IMR-90 (cell line): ENCODE measurements around the gene DCC. TPM values are rescaled to one million over a fixed set of nuclear protein-coding genes. Genes with fewer than 3 reads are reported as not detected.

Source experiments
- ATAC-seq: fragments of 200-7000 bp; cut with Tn5 transposase; 2 replicates; pipeline ENCODE4 v1.9.1; 2020; ENCODE audit warnings: low read depth, mild to moderate bottlenecking, moderate library complexity
- BruUV-seq: library from RNA; stranded (reverse); fragments of 400-500 nt; replicated peaks from 2 replicates; lab custom pipeline; 2021; lab: Mats Ljungman, UMichigan
- CTCF ChIA-PET: fragments of 300-600 bp; formaldehyde crosslinking; extraction: SDS; loops from one replicate; lab custom pipeline; 2021; ENCODE audit warnings: antibody characterized with exemption; lab: Yijun Ruan, JAX
- POLR2A ChIA-PET: fragments of 300-600 bp; sonication (Branson Sonifier 250); formaldehyde crosslinking; loops from one replicate; lab custom pipeline; 2022; ENCODE audit warnings: antibody characterized with exemption; ENCODE audit not compliant: unreplicated experiment; lab: Charles Lee
- DNase-seq: peaks from one replicate; pipeline ENCODE4 v3.0.0; 2013
- H2AFZ ChIP-seq: replicated peaks from 2 replicates; pipeline ENCODE3; 2013; ENCODE audit warnings: low read length, mild to moderate bottlenecking; ENCODE audit not compliant: poor library complexity
- H2AK5ac ChIP-seq: 2 replicates; pipeline ENCODE4 v1.6.1; 2013; ENCODE audit warnings: low read depth, low read length, inconsistent platforms
- H2AK9ac ChIP-seq: replicated peaks from 2 replicates; pipeline ENCODE3; 2013; ENCODE audit warnings: mild to moderate bottlenecking, low read depth, low read length, moderate library complexity; ENCODE audit not compliant: poor library complexity
- H2BK120ac ChIP-seq: 2 replicates; pipeline ENCODE4 v1.6.1; 2013; ENCODE audit warnings: low read depth, low read length, inconsistent platforms
- H2BK15ac ChIP-seq: 3 replicates; pipeline ENCODE4 v1.6.1; 2013; ENCODE audit warnings: low read depth, low read length, inconsistent platforms
- H2BK20ac ChIP-seq: 2 replicates; pipeline ENCODE4 v1.6.1; 2013; ENCODE audit warnings: low read depth, mild to moderate bottlenecking, inconsistent platforms, low read length, moderate library complexity
- H2BK5ac ChIP-seq: 2 replicates; pipeline ENCODE4 v1.6.1; 2013; ENCODE audit warnings: mild to moderate bottlenecking, low read depth, low read length, inconsistent platforms; ENCODE audit not compliant: poor library complexity, severe bottlenecking
- H3K14ac ChIP-seq: replicated peaks from 2 replicates; pipeline ENCODE4 v1.6.1; 2013; ENCODE audit warnings: low read depth, low read length, inconsistent platforms
- H3K18ac ChIP-seq: 2 replicates; pipeline ENCODE4 v1.6.1; 2013; ENCODE audit warnings: low read depth, low read length, control low read depth
- H3K23ac ChIP-seq: 2 replicates; pipeline ENCODE4 v1.6.1; 2013; ENCODE audit warnings: low read depth, low read length, inconsistent platforms
- H3K27ac ChIP-seq: 2 replicates; pipeline ENCODE4 v1.5.1; 2013; ENCODE audit warnings: mild to moderate bottlenecking, control low read depth, low read length; ENCODE audit not compliant: insufficient read depth
- H3K27me3 ChIP-seq: 2 replicates; pipeline ENCODE4 v1.6.1; 2013; ENCODE audit warnings: low read length; ENCODE audit not compliant: control insufficient read depth, insufficient read depth
- H3K36me3 ChIP-seq: 2 replicates; pipeline ENCODE4 v1.6.1; 2013; ENCODE audit warnings: low read length, mixed read lengths; ENCODE audit not compliant: control insufficient read depth, insufficient read depth
- H3K4ac ChIP-seq: 2 replicates; pipeline ENCODE4 v1.6.1; 2013; ENCODE audit warnings: low read depth, low read length, inconsistent platforms
- H3K4me1 ChIP-seq: 2 replicates; pipeline ENCODE4 v1.6.1; 2013; ENCODE audit warnings: low read length, mixed read lengths; ENCODE audit not compliant: control insufficient read depth, insufficient read depth
- H3K4me2 ChIP-seq: 2 replicates; pipeline ENCODE4 v1.6.1; 2013; ENCODE audit warnings: low read depth, mild to moderate bottlenecking, control low read depth, low read length, moderate library complexity
- H3K4me3 ChIP-seq: 2 replicates; pipeline ENCODE4 v1.5.1; 2013; ENCODE audit warnings: low read depth, mild to moderate bottlenecking, control low read depth, low read length, moderate library complexity; ENCODE audit not compliant: insufficient read depth
- H3K56ac ChIP-seq: 2 replicates; pipeline ENCODE4 v1.6.1; 2013; ENCODE audit warnings: low read length, inconsistent platforms; ENCODE audit not compliant: insufficient read depth; ENCODE audit errors: extremely low read depth
- H3K79me1 ChIP-seq, 2 experiments: 2 replicates each; pipeline ENCODE4 v1.6.1; 2013; ENCODE audit warnings: low read length in 2 of 2, inconsistent platforms in 1 of 2, low read depth in 1 of 2
- H3K9ac ChIP-seq: 2 replicates; pipeline ENCODE4 v1.6.1; 2013; ENCODE audit warnings: low read depth, low read length, control low read depth
- H3K9me1 ChIP-seq: 2 replicates; pipeline ENCODE4 v1.6.1; 2013; ENCODE audit warnings: low read length, inconsistent platforms; ENCODE audit not compliant: insufficient read depth
- H3K9me3 ChIP-seq: 2 replicates; pipeline ENCODE4 v1.6.1; 2013; ENCODE audit warnings: low read length; ENCODE audit not compliant: control insufficient read depth, insufficient read depth
- H4K20me1 ChIP-seq: 2 replicates; pipeline ENCODE4 v1.6.1; 2013; ENCODE audit warnings: low read length, inconsistent platforms; ENCODE audit not compliant: insufficient read depth
- H4K5ac ChIP-seq: 2 replicates; pipeline ENCODE4 v1.6.1; 2013; ENCODE audit warnings: mild to moderate bottlenecking, low read depth, low read length, control low read depth
- H4K8ac ChIP-seq, 2 experiments: 2 replicates each; pipeline ENCODE4 v1.6.1; 2013; ENCODE audit warnings: low read depth in 2 of 2, low read length in 2 of 2, control low read depth in 1 of 2, inconsistent platforms in 1 of 2
- H4K91ac ChIP-seq: 2 replicates; pipeline ENCODE4 v1.6.1; 2013; ENCODE audit warnings: low read depth, low read length, inconsistent platforms; ENCODE audit not compliant: insufficient read depth
- BHLHE40 ChIP-seq: fragments of 150-350 bp; IDR thresholded peaks from 2 replicates; pipeline ENCODE4 v1.6.1; 2016; ENCODE audit warnings: mild to moderate bottlenecking, low read depth, low read length
- CEBPB ChIP-seq: IDR thresholded peaks from 2 replicates; pipeline ENCODE4 v1.6.1; 2012; ENCODE audit warnings: low read depth, low read length, improper control_type of control experiment
- CHD1 ChIP-seq: IDR thresholded peaks from 2 replicates; pipeline ENCODE4 v1.6.1; 2012; ENCODE audit warnings: low read depth, low read length, improper control_type of control experiment
- CTCF ChIP-seq: conservative IDR thresholded peaks from 2 replicates; pipeline ENCODE4 v1.5.1; 2012; ENCODE audit warnings: mild to moderate bottlenecking, low read depth, low read length, improper control_type of control experiment
- FOS ChIP-seq: fragments of 150-350 bp; IDR thresholded peaks from 2 replicates; pipeline ENCODE4 v1.6.1; 2016; ENCODE audit warnings: low read depth, low read length
- MAFK ChIP-seq: IDR thresholded peaks from 2 replicates; pipeline ENCODE4 v1.6.1; 2012; ENCODE audit warnings: low read depth, low read length, improper control_type of control experiment
- MAZ ChIP-seq: IDR thresholded peaks from 2 replicates; pipeline ENCODE4 v1.6.1; 2012; ENCODE audit warnings: low read depth, mild to moderate bottlenecking, low read length, improper control_type of control experiment, moderate library complexity, borderline replicate concordance
- MXI1 ChIP-seq: IDR thresholded peaks from 2 replicates; pipeline ENCODE4 v1.6.1; 2012; ENCODE audit warnings: low read depth, mild to moderate bottlenecking, low read length, moderate library complexity, borderline replicate concordance
- NFE2L2 ChIP-seq: fragments of 150-350 bp; IDR thresholded peaks from 2 replicates; pipeline ENCODE4 v1.6.1; 2016; ENCODE audit warnings: low read depth, mild to moderate bottlenecking, low read length
- POLR2A ChIP-seq: IDR thresholded peaks from 2 replicates; pipeline ENCODE4 v1.6.1; 2012; ENCODE audit warnings: mild to moderate bottlenecking, low read depth, low read length
- RCOR1 ChIP-seq: IDR thresholded peaks from 2 replicates; pipeline ENCODE4 v1.6.1; 2012; ENCODE audit warnings: mild to moderate bottlenecking, low read length, improper control_type of control experiment; ENCODE audit not compliant: insufficient replicate concordance
- RFX5 ChIP-seq: IDR thresholded peaks from 2 replicates; pipeline ENCODE4 v1.8.0; 2012; ENCODE audit warnings: low read depth, mild to moderate bottlenecking, low read length, moderate library complexity
- SMC3 ChIP-seq: fragments of 150-350 bp; IDR thresholded peaks from 2 replicates; pipeline ENCODE4 v1.6.1; 2016; ENCODE audit warnings: low read depth, mild to moderate bottlenecking, antibody characterized with exemption, low read length, moderate library complexity
- WGBS, 2 experiments: methylation state at CpG; one replicate each; pipeline versions ENCODE4 v1.1.5 to v1.1.7; 2013; ENCODE audit warnings: missing lambda C conversion rate in 2 of 2; ENCODE audit not compliant: insufficient read length in 1 of 2; ENCODE audit errors: extremely low coverage in 2 of 2; 5-methylcytosine and 5-hydroxymethylcytosine counted together
- dilution Hi-C: fragments of 300-500 bp; cut with HindIII; formaldehyde crosslinking; loops from one replicate; pipeline ENCODE4 v1.14.3; 2018; ENCODE audit warnings: low sequenced_read_pairs; ENCODE audit not compliant: unreplicated experiment
- in situ Hi-C: fragments of 300-500 bp; cut with MboI; formaldehyde crosslinking; loops from 3 replicates; pipeline ENCODE4 v1.14.3; 2019; ENCODE audit warnings: low sequenced_read_pairs, inconsistent platforms, mixed read lengths
- intact Hi-C: fragments of 100-400 bp; cut with micrococcal nuclease; formaldehyde crosslinking; loops from 2 replicates; pipeline ENCODE4 v1.10.0; 2022
- polyA plus RNA-seq, 3 experiments: library from polyadenylated mRNA; depleted of rRNA; stranded (reverse); fragments of >200 nt; gene quantifications; 2 replicates each; pipeline ENCODE4 v1.2.3, GENCODE V29; 2012; ENCODE audit warnings: low replicate concordance in 1 of 3
- total RNA-seq: library from RNA; depleted of rRNA; stranded (reverse); fragments of >200 nt; gene quantifications from 2 replicates; pipeline ENCODE4 v1.2.3, GENCODE V29; 2012
- TF ChIP-seq, protein P1 (sequence below): fragments of 150-350 bp; IDR thresholded peaks from 2 replicates; pipeline ENCODE4 v1.6.1; 2016; ENCODE audit warnings: low read depth, mild to moderate bottlenecking, low read length, moderate library complexity, borderline replicate concordance

Gene DCC
- total and polyA plus RNA-seq, 2 of the 4 experiments (the other 2 are of a cell fraction) = 0.31 to 0.54 TPM

DNA sequence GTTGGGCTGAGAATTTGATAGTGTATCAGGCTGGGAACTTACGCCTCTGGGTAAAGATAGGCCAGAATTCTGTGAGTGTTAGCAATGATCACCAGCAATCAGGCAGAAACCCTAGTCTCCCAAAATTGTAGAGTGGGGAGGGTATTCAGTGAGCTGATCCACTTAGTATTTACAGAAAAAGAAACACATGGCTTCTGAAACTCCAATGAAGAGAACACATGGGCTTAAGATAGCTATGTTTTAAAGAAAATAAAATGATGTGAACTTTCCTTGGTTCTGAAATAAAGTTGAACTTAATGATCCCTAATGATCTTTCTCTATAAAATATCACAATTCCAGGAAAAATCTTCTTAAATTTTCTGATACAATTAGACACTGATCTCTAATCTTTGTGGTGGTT is 472.8 kb downstream of the DCC start:
- Histone ChIP-seq H3K14ac (no peak overlapping the region), H2AFZ (no peak overlapping the region), H3K4me2 (no peak overlapping the region), H2BK15ac (no peak overlapping the region), H3K23ac (no peak overlapping the region), H3K4me3 (no peak overlapping the region), H3K56ac (no peak overlapping the region), H2AK5ac (no peak overlapping the region), H2AK9ac (no peak overlapping the region), H2BK5ac (no peak overlapping the region), H4K20me1 (no peaks in the 10 kb centered on the region), H2BK120ac (no peak overlapping the region), H3K4ac (no peak overlapping the region), H3K79me1 (no peaks in the 10 kb centered on the region), H3K18ac (no peak overlapping the region), H3K36me3 (no peaks in the 10 kb centered on the region), H3K9ac (no peak overlapping the region), H4K5ac (no peak overlapping the region), H3K9me1 (no peaks in the 10 kb centered on the region), H3K4me1 (no peaks in the 10 kb centered on the region), H4K91ac (no peak overlapping the region), H2BK20ac (no peak overlapping the region), H3K27ac (no peak overlapping the region), H3K9me3 (peaks cover 20% of the 10 kb centered on the region), H4K8ac (no peak overlapping the region), H3K27me3 (no peaks in the 10 kb centered on the region)
- ATAC-seq (no peak), DNase-seq (no peak)
- no peak for TF ChIP-seq BHLHE40
- TF ChIP-seq CTCF = no peak
- TF ChIP-seq NFE2L2 = no peak
- TF ChIP-seq CEBPB = no peak
- no peak for TF ChIP-seq MAFK
- TF ChIP-seq RCOR1 = no peak
- no peak for TF ChIP-seq RFX5
- TF ChIP-seq POLR2A = no peak
- TF ChIP-seq SMC3 = no peak
- TF ChIP-seq, protein P1, sequence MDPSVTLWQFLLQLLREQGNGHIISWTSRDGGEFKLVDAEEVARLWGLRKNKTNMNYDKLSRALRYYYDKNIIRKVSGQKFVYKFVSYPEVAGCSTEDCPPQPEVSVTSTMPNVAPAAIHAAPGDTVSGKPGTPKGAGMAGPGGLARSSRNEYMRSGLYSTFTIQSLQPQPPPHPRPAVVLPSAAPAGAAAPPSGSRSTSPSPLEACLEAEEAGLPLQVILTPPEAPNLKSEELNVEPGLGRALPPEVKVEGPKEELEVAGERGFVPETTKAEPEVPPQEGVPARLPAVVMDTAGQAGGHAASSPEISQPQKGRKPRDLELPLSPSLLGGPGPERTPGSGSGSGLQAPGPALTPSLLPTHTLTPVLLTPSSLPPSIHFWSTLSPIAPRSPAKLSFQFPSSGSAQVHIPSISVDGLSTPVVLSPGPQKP = no peak
- TF ChIP-seq MAZ = no peak
- TF ChIP-seq CHD1 = no peak
- TF ChIP-seq MXI1 = no peak
- no peak for TF ChIP-seq FOS
- in situ Hi-C loops (no loop called here), dilution Hi-C loops (no loop called here), intact Hi-C loops (no loop called here)
- WGBS, 2 experiments = no CpG with 5 or more reads among the region's 1 CpG
- CTCF ChIA-PET = no interaction called here
- POLR2A ChIA-PET = no interaction called here
- no TSS peak for BruUV-seq
